ENCODE data around the gene DNAH2.

Gene DNAH2

GRCh38 chr17:7833011-7833794 lies 115.7 kb downstream of the DNAH2 start:
- no peak for TF ChIP-seq CTCF (IDR thresholded peaks at IDR 0.05; ENCODE audit: low read depth, low read length)
- TF ChIP-seq EZH2phosphoT487 (IDR thresholded peaks at IDR 0.05; ENCODE audit: low read depth), result no peak
- H3K4me1 ChIP-seq (ENCODE audit: low read length), result peaks cover 14% of the 10 kb centered on the region
- H3K27ac ChIP-seq (ENCODE audit: low read length), result no peak overlapping the region
- no peaks in the 10 kb centered on the region for H3K36me3 ChIP-seq (replicated peaks; ENCODE audit: low read depth, low read length)
- H3K4me2 ChIP-seq (ENCODE audit: low read length), result peak overlapping the region; percentile 93
- no peaks in the 10 kb centered on the region for H3K27me3 ChIP-seq (ENCODE audit: low read depth, low read length)
- H3K79me2 ChIP-seq (ENCODE audit: low read length), result peaks cover 22% of the 10 kb centered on the region
- no peaks in the 10 kb centered on the region for H3K9me3 ChIP-seq (ENCODE audit: insufficient read depth, low read length)
- H3K4me3 ChIP-seq (ENCODE audit: low read length), result peak overlapping the region; percentile 97
- no peaks in the 10 kb centered on the region for H4K20me1 ChIP-seq (ENCODE audit: insufficient read depth, low read length)
- H2AFZ ChIP-seq (ENCODE audit: low read depth, low read length), result no peak overlapping the region
- H3K9ac ChIP-seq (ENCODE audit: low read length), result peak overlapping the region; percentile 17; the same call in 1 of the 2 replicates

- no peaks in the 10 kb centered on the region for H3K36me3 ChIP-seq (replicated peaks; ENCODE audit: low read depth, low read length)
- H3K27me3 ChIP-seq (ENCODE audit: low read depth, low read length), result no peaks in the 10 kb centered on the region
- TF ChIP-seq CTCF (IDR thresholded peaks at IDR 0.05; ENCODE audit: low read depth, low read length) (no peak), EZH2phosphoT487 (IDR thresholded peaks at IDR 0.05; ENCODE audit: low read depth) (no peak)
- peak within 1 kb of the TSS; percentile 75 for H3K9ac ChIP-seq (ENCODE audit: low read length)
- H3K4me2 ChIP-seq (ENCODE audit: low read length), result peak within 1 kb of the TSS; percentile 93
- peaks cover 6% of the 10 kb centered on the region for H4K20me1 ChIP-seq (ENCODE audit: insufficient read depth, low read length)
- H3K4me3 ChIP-seq (ENCODE audit: low read length), result peak within 1 kb of the TSS; percentile 97
- H3K27ac ChIP-seq (ENCODE audit: low read length), result peak within 1 kb of the TSS; percentile 90
- no peaks in the 10 kb centered on the region for H3K9me3 ChIP-seq (ENCODE audit: insufficient read depth, low read length)
- 0 out of 2 replicates have a peak within 1 kb of the TSS, but pooled peaks have one; percentile 36 for H2AFZ ChIP-seq (ENCODE audit: low read depth, low read length)
- peaks cover 28% of the 10 kb centered on the region for H3K79me2 ChIP-seq (ENCODE audit: low read length)
- peaks cover 21% of the 10 kb centered on the region for H3K4me1 ChIP-seq (ENCODE audit: low read length)
These were observed 116.4 kb downstream of the DNAH2 start, which contains the start of gene KDM6B for GRCh38 chr17:7833795-7834541. Gene KDM6B, plus strand, starts transcription at chr17:7834217. Its CDS starts 11,338 bp downstream, at chr17:7845555.

GRCh38 chr17:7834542-7834956 lies 117.0 kb downstream of the DNAH2 start:
- Histone ChIP-seq H3K27me3 (ENCODE audit: low read depth, low read length) (no peaks in the 10 kb centered on the region), H3K4me3 (ENCODE audit: low read length) (peak overlapping the region; percentile 97), H3K36me3 (replicated peaks; ENCODE audit: low read depth, low read length) (no peaks in the 10 kb centered on the region), H3K9ac (ENCODE audit: low read length) (peak overlapping the region; percentile 75), H3K79me2 (ENCODE audit: low read length) (peaks cover 34% of the 10 kb centered on the region), H3K9me3 (ENCODE audit: insufficient read depth, low read length) (no peaks in the 10 kb centered on the region), H3K4me1 (ENCODE audit: low read length) (peaks cover 26% of the 10 kb centered on the region), H2AFZ (ENCODE audit: low read depth, low read length) (no peak overlapping the region), H3K27ac (ENCODE audit: low read length) (peak overlapping the region; percentile 90), H3K4me2 (ENCODE audit: low read length) (peak overlapping the region; percentile 93), H4K20me1 (ENCODE audit: insufficient read depth, low read length) (peaks cover 11% of the 10 kb centered on the region)
- TF ChIP-seq CTCF (IDR thresholded peaks at IDR 0.05; ENCODE audit: low read depth, low read length) (no peak), EZH2phosphoT487 (IDR thresholded peaks at IDR 0.05; ENCODE audit: low read depth) (no peak)

Measured in OCI-LY3 (cell line).